Activated CD4-positive, CD25-positive, alpha-beta regulatory T cell (primary cell): ENCODE measurements around the gene NUP155.
A peak's percentile ranks its signal among the peaks of the same experiment; 100 is the strongest.
"Not testable (repeated sequence)": the region's sequence is repeated elsewhere in the genome, so short reads cannot be mapped to it uniquely, and the experiment has no call there.

Experiments used
- DNase-seq, 4 experiments: peaks; one replicate each; lab custom pipeline; 2025; lab: John Stamatoyannopoulos, UW

NUP155 gene

GRCh38 chr5:37370864-37371726 lies at the start of gene NUP155:
Gene NUP155, minus strand, starts transcription at chr5:37371106. Its CDS starts 129 bp downstream, at chr5:37370977.
- peak; percentile 72 to 79 (median 76) for DNase-seq

GRCh38 chr5:37417347-37417746 lies 46.4 kb upstream of the NUP155 start:
- no peak for DNase-seq

GRCh38 chr5:37415456-37415855 lies 44.5 kb upstream of the NUP155 start:
- not testable (repeated sequence) for DNase-seq

GRCh38 chr5:37412515-37412914 lies 41.6 kb upstream of the NUP155 start:
- DNase-seq = no peak

- no peak for DNase-seq
Observed at GRCh38 chr5:37400501-37400900, 29.6 kb upstream of the NUP155 start.

- DNase-seq = no peak
Observed at GRCh38 chr5:37396352-37396751, 25.4 kb upstream of the NUP155 start.

GRCh38 chr5:37391591-37391990 lies 20.7 kb upstream of the NUP155 start:
- DNase-seq = no peak

GRCh38 chr5:37379100-37379628 lies 8.3 kb upstream of the NUP155 start, which contains the start of gene WDR70:
Gene WDR70, plus strand, starts transcription at chr5:37379318. Its CDS starts 50 bp downstream, at chr5:37379368.
- DNase-seq = peak; percentile 40 to 67 (median 52)

GRCh38 chr5:37378066-37378465 lies 7.2 kb upstream of the NUP155 start:
- DNase-seq = not testable (repeated sequence)

- DNase-seq = no peak
Observed at GRCh38 chr5:37375091-37375490, 4.2 kb upstream of the NUP155 start.

- DNase-seq = no peak
Observed at GRCh38 chr5:37370550-37370863, 399 bp downstream of the NUP155 start.

GRCh38 chr5:37355161-37355560 lies 15.7 kb downstream of the NUP155 start:
- no peak for DNase-seq

- DNase-seq = not testable (repeated sequence)
Observed at GRCh38 chr5:37342741-37343140, 28.2 kb downstream of the NUP155 start.

GRCh38 chr5:37334754-37335153 lies 36.2 kb downstream of the NUP155 start:
- DNase-seq = not testable (repeated sequence)

- DNase-seq = no peak
Observed at GRCh38 chr5:37326536-37326935, 44.4 kb downstream of the NUP155 start.

GRCh38 chr5:37323607-37324006 lies 47.3 kb downstream of the NUP155 start:
- no peak for DNase-seq

GRCh38 chr5:37319037-37319782 lies 51.7 kb downstream of the NUP155 start:
- DNase-seq = no peak

- no peak for DNase-seq
Observed at GRCh38 chr5:37316027-37316426, 54.9 kb downstream of the NUP155 start.

GRCh38 chr5:37310360-37310759 lies 60.5 kb downstream of the NUP155 start:
- DNase-seq = no peak

- no peak for DNase-seq
Observed at GRCh38 chr5:37308793-37309192, 62.1 kb downstream of the NUP155 start.

GRCh38 chr5:37304888-37305287 lies 66.0 kb downstream of the NUP155 start:
- no peak for DNase-seq

- not testable (repeated sequence) for DNase-seq
Observed at GRCh38 chr5:37296313-37296712, 74.6 kb downstream of the NUP155 start.
